ENCODE results near the gene SP140. TPM values are rescaled to one million over a fixed set of nuclear protein-coding genes. Genes with fewer than 3 reads are reported as not detected.
"Not testable (repeated sequence)": the region's sequence is repeated elsewhere in the genome, so short reads cannot be mapped to it uniquely, and the experiment has no call there.

Gene SP140
- total RNA-seq, 1 donor from 2014 or later, result 0.60 TPM

- TF ChIP-seq CTCF (IDR thresholded peaks at IDR 0.05), result no peak
- Mint-ChIP-seq H3K9me3 (ENCODE audit: low read depth) (no peaks in the 10 kb centered on the region), H3K36me3 (ENCODE audit: low read depth) (no peaks in the 10 kb centered on the region), H3K27ac (ENCODE audit: unreplicated experiment) (no peak overlapping the region), H3K4me3 (ENCODE audit: unreplicated experiment) (no peak overlapping the region), H3K4me1 (ENCODE audit: low read depth) (no peaks in the 10 kb centered on the region), H3K27me3 (ENCODE audit: low read depth) (peaks cover 6% of the 10 kb centered on the region)
- no peak for DNase-seq (ENCODE audit: low spot score)
These were observed 28.8 kb downstream of the SP140 start for GRCh38 chr2:230254152-230254881.

GRCh38 chr2:230256733-230257332, 31.3 kb downstream of the SP140 start:
- H3K27me3 Mint-ChIP-seq (ENCODE audit: low read depth), result peaks cover 10% of the 10 kb centered on the region
- no peak for DNase-seq (ENCODE audit: low spot score)
- H3K4me1 Mint-ChIP-seq (ENCODE audit: low read depth), result no peaks in the 10 kb centered on the region
- TF ChIP-seq CTCF (IDR thresholded peaks at IDR 0.05), result no peak
- H3K36me3 Mint-ChIP-seq (ENCODE audit: low read depth), result no peaks in the 10 kb centered on the region
- no peak overlapping the region for H3K27ac Mint-ChIP-seq (ENCODE audit: unreplicated experiment)
- H3K4me3 Mint-ChIP-seq (ENCODE audit: unreplicated experiment), result no peak overlapping the region
- H3K9me3 Mint-ChIP-seq (ENCODE audit: low read depth), result peaks cover 17% of the 10 kb centered on the region

- peaks cover 23% of the 10 kb centered on the region for H3K9me3 Mint-ChIP-seq (ENCODE audit: low read depth)
- H3K27ac Mint-ChIP-seq (ENCODE audit: unreplicated experiment), result no peak overlapping the region
- no peak for TF ChIP-seq CTCF (IDR thresholded peaks at IDR 0.05)
- no peaks in the 10 kb centered on the region for H3K4me1 Mint-ChIP-seq (ENCODE audit: low read depth)
- peaks cover 15% of the 10 kb centered on the region for H3K27me3 Mint-ChIP-seq (ENCODE audit: low read depth)
- no peak overlapping the region for H3K4me3 Mint-ChIP-seq (ENCODE audit: unreplicated experiment)
- no peaks in the 10 kb centered on the region for H3K36me3 Mint-ChIP-seq (ENCODE audit: low read depth)
- DNase-seq (ENCODE audit: low spot score), result no peak
These were observed 32.9 kb downstream of the SP140 start for GRCh38 chr2:230258483-230258882.

- Mint-ChIP-seq H3K27ac (ENCODE audit: unreplicated experiment) (no peak overlapping the region), H3K36me3 (ENCODE audit: low read depth) (no peaks in the 10 kb centered on the region), H3K27me3 (ENCODE audit: low read depth) (peaks cover 23% of the 10 kb centered on the region), H3K4me1 (ENCODE audit: low read depth) (no peaks in the 10 kb centered on the region), H3K9me3 (ENCODE audit: low read depth) (peaks cover 23% of the 10 kb centered on the region), H3K4me3 (ENCODE audit: unreplicated experiment) (no peak overlapping the region)
- no peak for DNase-seq (ENCODE audit: low spot score)
- TF ChIP-seq CTCF (IDR thresholded peaks at IDR 0.05), result no peak
These were observed 36.7 kb downstream of the SP140 start for GRCh38 chr2:230262246-230262645.

- not testable (repeated sequence) for H3K4me3 Mint-ChIP-seq (ENCODE audit: unreplicated experiment); DNase-seq (ENCODE audit: low spot score); H3K4me1 Mint-ChIP-seq (ENCODE audit: low read depth); H3K27ac Mint-ChIP-seq (ENCODE audit: unreplicated experiment); H3K36me3 Mint-ChIP-seq (ENCODE audit: low read depth)
- Mint-ChIP-seq H3K9me3 (ENCODE audit: low read depth) (peaks cover 21% of the 10 kb centered on the region), H3K27me3 (ENCODE audit: low read depth) (peaks cover 31% of the 10 kb centered on the region)
These were observed 39.4 kb downstream of the SP140 start for GRCh38 chr2:230264945-230265344.

GRCh38 chr2:230266638-230267037, 41.1 kb downstream of the SP140 start:
- Mint-ChIP-seq H3K27ac (ENCODE audit: unreplicated experiment) (no peak overlapping the region), H3K4me1 (ENCODE audit: low read depth) (no peaks in the 10 kb centered on the region), H3K36me3 (ENCODE audit: low read depth) (peaks cover 2% of the 10 kb centered on the region), H3K9me3 (ENCODE audit: low read depth) (peaks cover 13% of the 10 kb centered on the region), H3K4me3 (ENCODE audit: unreplicated experiment) (no peak overlapping the region), H3K27me3 (ENCODE audit: low read depth) (peaks cover 25% of the 10 kb centered on the region)
- no peak for TF ChIP-seq CTCF (IDR thresholded peaks at IDR 0.05)
- DNase-seq (ENCODE audit: low spot score), result no peak

All from chondrocyte (in vitro differentiated cells).